ENCODE measurements around the gene NMRAL1. TPM values are rescaled to one million over a fixed set of nuclear protein-coding genes. Genes with fewer than 3 reads are reported as not detected.

NMRAL1 gene
- total and polyA plus RNA-seq, 10 donors = 26.3 to 58.6 (median 41.8) TPM

DNA sequence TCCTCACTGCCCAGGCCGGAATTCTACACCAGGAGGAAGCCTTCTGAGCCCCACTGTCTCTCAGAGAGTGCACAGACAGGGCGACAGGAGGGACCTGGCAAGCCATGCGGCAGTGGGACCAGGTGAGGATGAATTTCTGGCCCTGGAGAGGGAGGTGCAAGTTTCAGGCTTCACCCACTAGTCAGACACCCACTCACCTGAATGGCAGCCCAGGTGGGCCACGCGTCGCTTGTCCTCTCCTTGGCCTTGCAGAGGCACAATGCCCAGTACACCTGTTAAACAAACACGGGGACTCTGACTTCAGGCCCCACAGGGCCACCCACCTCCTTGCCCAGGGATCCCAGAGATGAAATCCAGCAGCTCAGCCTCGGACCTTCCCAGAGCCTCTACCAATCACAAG, 62.3 kb downstream of the NMRAL1 start:
- peaks cover 0 to 66% (median 58%) of the 10 kb centered on the region in 6 donors for H3K36me3 ChIP-seq
- no peaks in the 10 kb centered on the region for H3K27me3 ChIP-seq (replicated peaks in 1 of 7)
- 90 to 98% (median 94%) methylated on average over 7 to 8 of the region's 8 CpGs for WGBS, 5 donors
- H3K27ac ChIP-seq = peak overlapping the region in 3 of 8 donors; percentile 4 to 41 (median 10)
- H3K4me1 ChIP-seq = peaks cover 16 to 85% (median 50%) of the 10 kb centered on the region in 6 donors
- H3K9me3 ChIP-seq = no peaks in the 10 kb centered on the region
- intact Hi-C loops (cut with DNase I; ENCODE audit: low total_unique reads) = no loop called here
- TF ChIP-seq POLR2A (IDR thresholded peaks at IDR 0.05) = no peak
- peak in 1 of 3 donors; percentile 4 for TF ChIP-seq POLR2AphosphoS5 (IDR thresholded peaks at IDR 0.05)
- TF ChIP-seq, protein P1, sequence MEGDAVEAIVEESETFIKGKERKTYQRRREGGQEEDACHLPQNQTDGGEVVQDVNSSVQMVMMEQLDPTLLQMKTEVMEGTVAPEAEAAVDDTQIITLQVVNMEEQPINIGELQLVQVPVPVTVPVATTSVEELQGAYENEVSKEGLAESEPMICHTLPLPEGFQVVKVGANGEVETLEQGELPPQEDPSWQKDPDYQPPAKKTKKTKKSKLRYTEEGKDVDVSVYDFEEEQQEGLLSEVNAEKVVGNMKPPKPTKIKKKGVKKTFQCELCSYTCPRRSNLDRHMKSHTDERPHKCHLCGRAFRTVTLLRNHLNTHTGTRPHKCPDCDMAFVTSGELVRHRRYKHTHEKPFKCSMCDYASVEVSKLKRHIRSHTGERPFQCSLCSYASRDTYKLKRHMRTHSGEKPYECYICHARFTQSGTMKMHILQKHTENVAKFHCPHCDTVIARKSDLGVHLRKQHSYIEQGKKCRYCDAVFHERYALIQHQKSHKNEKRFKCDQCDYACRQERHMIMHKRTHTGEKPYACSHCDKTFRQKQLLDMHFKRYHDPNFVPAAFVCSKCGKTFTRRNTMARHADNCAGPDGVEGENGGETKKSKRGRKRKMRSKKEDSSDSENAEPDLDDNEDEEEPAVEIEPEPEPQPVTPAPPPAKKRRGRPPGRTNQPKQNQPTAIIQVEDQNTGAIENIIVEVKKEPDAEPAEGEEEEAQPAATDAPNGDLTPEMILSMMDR (IDR thresholded peaks at IDR 0.05 in 8 of 11, conservative IDR thresholded peaks at IDR 0.05 in 3 of 11) = no peak
- no peak for DNase-seq
- no peak overlapping the region for H3K4me3 ChIP-seq

Small RNA genes within 50 kb of the gene (small RNA-seq; reads per million reads assigned to genes)
- 0 reads per million in 4 donors for gene AC012676.2

Other genes with a start within 250 kb of the NMRAL1 start
- gene SRL, start 232.5 kb downstream of the NMRAL1 start, total RNA-seq = 1 to 10 TPM; 2.1 to 5.8 (median 3.8) TPM
- gene SRL, start 232.5 kb downstream of the NMRAL1 start, polyA plus RNA-seq = 1 to 10 TPM in 1 of 3 donors, under 1 TPM in 2; 0.57 to 1.8 (median 0.62) TPM
- 10 to 100 TPM in 4 of 7 donors, 1 to 10 TPM in 3; 8.5 to 14.9 (median 11.0) TPM for gene TFAP4, start 201.6 kb downstream of the NMRAL1 start, total RNA-seq
- gene TFAP4, start 201.6 kb downstream of the NMRAL1 start, polyA plus RNA-seq = 10 to 100 TPM in 2 of 3 donors, 1 to 10 TPM in 1; 7.6 to 14.2 (median 11.5) TPM
- gene GLIS2, start 158.6 kb downstream of the NMRAL1 start, total RNA-seq = 1 to 10 TPM; 1.8 to 8.4 (median 4.8) TPM
- 1 to 10 TPM in 2 of 3 donors, under 1 TPM in 1; 0.89 to 2.5 (median 2.0) TPM for gene GLIS2, start 158.6 kb downstream of the NMRAL1 start, polyA plus RNA-seq
- 10 to 100 TPM; 26.7 to 45.9 (median 30.1) TPM for gene PAM16, start 123.3 kb downstream of the NMRAL1 start, total RNA-seq
- gene PAM16, start 123.3 kb downstream of the NMRAL1 start, polyA plus RNA-seq = 10 to 100 TPM; 65.5 to 88.8 (median 84.8) TPM
- 10 to 100 TPM in 5 of 7 donors, 1 to 10 TPM in 2; 7.4 to 24.9 (median 15.6) TPM for gene VASN, start 102.8 kb downstream of the NMRAL1 start, total RNA-seq
- gene VASN, start 102.8 kb downstream of the NMRAL1 start, polyA plus RNA-seq = 1 to 10 TPM; 2.0 to 6.3 (median 5.2) TPM
- 100 to 1,000 TPM in 6 of 7 donors, 10 to 100 TPM in 1; 89.9 to 177 (median 149) TPM for gene CORO7, start 58.0 kb downstream of the NMRAL1 start, total RNA-seq
- 10 to 100 TPM; 29.7 to 70.6 (median 50.5) TPM for gene CORO7, start 58.0 kb downstream of the NMRAL1 start, polyA plus RNA-seq
- 10 to 100 TPM; 30.0 to 47.6 (median 35.5) TPM for gene DNAJA3, start 48.8 kb downstream of the NMRAL1 start, total RNA-seq
- gene DNAJA3, start 48.8 kb downstream of the NMRAL1 start, polyA plus RNA-seq = 10 to 100 TPM; 16.9 to 36.7 (median 20.7) TPM
- gene HMOX2, start 1.8 kb upstream of the NMRAL1 start, total RNA-seq = 10 to 100 TPM; 34.6 to 73.8 (median 59.0) TPM
- 10 to 100 TPM; 26.6 to 48.0 (median 44.0) TPM for gene HMOX2, start 1.8 kb upstream of the NMRAL1 start, polyA plus RNA-seq
- gene CDIP1, start 64.1 kb upstream of the NMRAL1 start, total RNA-seq = 10 to 100 TPM; 17.8 to 26.9 (median 21.8) TPM
- gene CDIP1, start 64.1 kb upstream of the NMRAL1 start, polyA plus RNA-seq = 10 to 100 TPM in 2 of 3 donors, 1 to 10 TPM in 1; 9.6 to 13.8 (median 12.1) TPM
- under 1 TPM; 0.17 to 0.33 (median 0.23) TPM for gene C16orf96, start 81.7 kb upstream of the NMRAL1 start, total RNA-seq
- gene C16orf96, start 81.7 kb upstream of the NMRAL1 start, polyA plus RNA-seq = under 1 TPM; 0.06 to 0.07 (median 0.06) TPM
- gene UBALD1, start 140.3 kb upstream of the NMRAL1 start, total RNA-seq = 10 to 100 TPM; 10.0 to 29.2 (median 20.2) TPM
- 10 to 100 TPM; 12.6 to 33.6 (median 13.6) TPM for gene UBALD1, start 140.3 kb upstream of the NMRAL1 start, polyA plus RNA-seq
- gene MGRN1, start 150.2 kb upstream of the NMRAL1 start, total RNA-seq = 100 to 1,000 TPM in 1 of 7 donors, 10 to 100 TPM in 6; 65.6 to 132 (median 83.6) TPM
- 10 to 100 TPM in 1 of 3 donors, 1 to 10 TPM in 2; 7.6 to 26.9 (median 8.8) TPM for gene MGRN1, start 150.2 kb upstream of the NMRAL1 start, polyA plus RNA-seq
- gene NUDT16L1, start 218.9 kb upstream of the NMRAL1 start, total RNA-seq = 10 to 100 TPM; 26.2 to 37.4 (median 27.6) TPM
- 10 to 100 TPM; 29.0 to 47.2 (median 38.8) TPM for gene NUDT16L1, start 218.9 kb upstream of the NMRAL1 start, polyA plus RNA-seq

Measured in spleen (tissue), 11 donors.